Measurements from ENCODE around the gene VSIG4.

- TF ChIP-seq ZNF274 (IDR thresholded peaks at IDR 0.05; ENCODE audit: low read depth, low read length) (no peak), SUZ12 (IDR thresholded peaks at IDR 0.05; ENCODE audit: extremely low read depth, insufficient read depth, insufficient read length) (no peak)
These were observed 18.5 kb downstream of the VSIG4 start for GRCh38 chrX:66021401-66021764.

Data from NT2/D1 (cell line).